Measurements from ENCODE around the gene SPEG. TPM values are rescaled to one million over a fixed set of nuclear protein-coding genes. Genes with fewer than 3 reads are reported as not detected.

Gene SPEG
- total and polyA plus RNA-seq, 2 of the 8 experiments (the other 6 are each of a cell fraction or from before 2014, with no cell fraction given) = 19.9 to 32.0 TPM

DNA sequence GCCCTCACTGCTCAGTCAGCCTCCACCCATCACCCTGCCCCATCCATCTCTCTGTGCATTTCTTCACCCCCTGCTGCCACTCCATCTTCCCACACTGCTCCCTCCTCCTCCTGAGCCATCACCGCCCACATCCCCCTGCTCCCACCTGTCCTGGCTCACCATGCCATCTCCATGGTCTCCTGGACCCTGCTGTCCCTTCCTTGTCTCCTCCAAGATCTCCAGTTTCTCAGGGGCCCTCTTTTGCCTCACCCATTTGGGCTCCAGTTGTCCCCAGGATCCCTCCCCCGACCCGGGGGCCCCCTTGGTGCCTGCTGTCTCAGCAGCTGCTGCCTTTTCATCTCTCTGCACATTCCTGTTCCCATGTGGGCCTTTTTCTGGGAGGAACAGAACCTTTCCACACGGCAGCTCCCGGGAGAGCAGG, 10.6 kb downstream of the SPEG start:
- H3K18ac ChIP-seq (ENCODE audit: extremely low read depth, low read length) = no peak overlapping the region
- no peak for FAIRE-seq
- 0 out of 2 replicates have a peak overlapping the region, but pooled peaks have one; percentile 37 for H4K8ac ChIP-seq (ENCODE audit: extremely low read depth, insufficient read depth, low read length)
- no peak overlapping the region for H2BK5ac ChIP-seq (ENCODE audit: low read depth, low read length)
- H3K9me3 ChIP-seq (ENCODE audit: insufficient read depth in 2 of 2, low read depth in 1 of 2, low read length in 1 of 2) = no peaks in the 10 kb centered on the region
- no peak overlapping the region for H4K5ac ChIP-seq (ENCODE audit: insufficient read length, low read depth, low read length)
- CTCF ChIA-PET (ENCODE audit: partially characterized antibody) = interaction anchor here (7.5 to 113.1 kb wide), 3 partner anchors 13 to 44 kb away, joined by 72 to 7248 read pairs (median 7248); partner anchors contain the start of genes ASIC4, CHPF, DES and GMPPA
- no peak overlapping the region for H2BK120ac ChIP-seq (replicated peaks; ENCODE audit: low read depth, low read length)
- no peak overlapping the region for H3K27ac ChIP-seq (ENCODE audit: low read depth, low read length)
- H2AFZ ChIP-seq (ENCODE audit: low read length) = no peak overlapping the region
- H3K4ac ChIP-seq (replicated peaks; ENCODE audit: insufficient read length, low read depth, low read length) = no peak overlapping the region
- H4K91ac ChIP-seq (replicated peaks; ENCODE audit: insufficient read length, low read length) = no peak overlapping the region
- H3K4me3 ChIP-seq (ENCODE audit: extremely low read depth in 1 of 4, insufficient read depth in 2 of 4, low read depth in 3 of 4, low read length in 4 of 4) = no peak overlapping the region
- no peak overlapping the region; a peak in 1 of 4 replicates for H3K4me2 ChIP-seq (ENCODE audit: insufficient read depth in 1 of 2, low read depth in 2 of 2, low read length in 2 of 2)
- no peak overlapping the region for H2AK5ac ChIP-seq (ENCODE audit: low read depth, low read length)
- peaks cover 2 to 16% of the 10 kb centered on the region in 2 experiments for H4K20me1 ChIP-seq (replicated peaks in 1 of 2; ENCODE audit: control insufficient read depth in 1 of 2, insufficient read depth in 2 of 2, low read length in 2 of 2)
- no peaks in the 10 kb centered on the region for H3K36me3 ChIP-seq (ENCODE audit: control insufficient read depth in 2 of 4, insufficient read depth in 4 of 4, low read length in 3 of 4)
- H3K23ac ChIP-seq (ENCODE audit: insufficient read length) = no peak overlapping the region
- H3K23me2 ChIP-seq (ENCODE audit: low read depth, low read length) = peaks cover 11% of the 10 kb centered on the region; the same call in 1 of the 2 replicates
- no peak overlapping the region for H3K9ac ChIP-seq (replicated peaks in 1 of 4; ENCODE audit: extremely low read depth in 1 of 4, low read depth in 3 of 4, low read length in 3 of 4)
- H3K79me2 ChIP-seq (ENCODE audit: control insufficient read depth in 1 of 2, insufficient read depth in 2 of 2, low read length in 2 of 2) = no peaks in the 10 kb centered on the region
- no peak overlapping the region for H2BK20ac ChIP-seq (ENCODE audit: low read length)
- H3K56ac ChIP-seq (replicated peaks; ENCODE audit: insufficient read length, low read depth, low read length) = no peak overlapping the region
- H3K14ac ChIP-seq (ENCODE audit: insufficient read length) = no peak overlapping the region
- H2BK15ac ChIP-seq (ENCODE audit: low read length) = peak overlapping the region; percentile 61; the same call in 1 of the 2 replicates
- H2BK12ac ChIP-seq (ENCODE audit: low read depth, low read length) = peak overlapping the region; percentile 84; the same call in 1 of the 2 replicates
- peaks cover 0 to 29% (median 14%) of the 10 kb centered on the region in 4 experiments; a peak in 6 of 7 replicates for H3K4me1 ChIP-seq (replicated peaks in 1 of 4; ENCODE audit: control insufficient read depth in 3 of 4, insufficient read depth in 4 of 4, low read length in 3 of 4)
- no peaks in the 10 kb centered on the region for H3K79me1 ChIP-seq (ENCODE audit: low read depth, low read length)
- DNase-seq (ENCODE audit: low read depth in 1 of 2, low spot score in 2 of 2) = no peak
- H3K27me3 ChIP-seq (replicated peaks in 1 of 4; ENCODE audit: control insufficient read depth in 3 of 4, extremely low read depth in 1 of 4, insufficient read depth in 3 of 4, low read length in 3 of 4) = peaks cover 6 to 40% (median 30%) of the 10 kb centered on the region in 4 experiments
- POLR2A ChIA-PET (ENCODE audit: partially characterized antibody) = interaction anchor here (1.0 to 2.3 kb wide), 5 partner anchors 9 to 73 kb away, joined by 4 to 13 read pairs (median 5); no protein-coding TSS in a partner anchor
- 78% methylated on average over 5 of the region's 5 CpGs; no CpG with 5 or more reads in 1 of the 2 experiments for WGBS, 2 experiments (ENCODE audit: extremely low coverage in 1 of 2, insufficient coverage in 1 of 2, insufficient read length in 1 of 2, insufficient replicate concordance in 2 of 2, low coverage in 1 of 2, low lambda C conversion rate in 2 of 2, missing lambda C conversion rate in 1 of 2)
- TF ChIP-seq RBBP5 (IDR thresholded peaks at IDR 0.05; ENCODE audit: borderline replicate concordance, low read depth, low read length) (no peak), TCF12 (IDR thresholded peaks at IDR 0.05; ENCODE audit: low read depth, low read length) (no peak), SRF (IDR thresholded peaks at IDR 0.05; ENCODE audit: low read depth, low read length) (no peak), EZH2 (IDR thresholded peaks at IDR 0.05; ENCODE audit: low read depth, low read length, severe bottlenecking) (no peak), ATF3 (IDR thresholded peaks at IDR 0.05; ENCODE audit: insufficient read depth, low read depth, low read length) (no peak), RFX5 (IDR thresholded peaks at IDR 0.05; ENCODE audit: borderline replicate concordance, low read depth, low read length) (no peak), EP300 (IDR thresholded peaks at IDR 0.05; ENCODE audit: borderline replicate concordance in 1 of 2, low read depth in 2 of 2, low read length in 2 of 2) (no peak)
